ENCODE measurements around the gene MAP3K15.

The MAP3K15 gene

DNA sequence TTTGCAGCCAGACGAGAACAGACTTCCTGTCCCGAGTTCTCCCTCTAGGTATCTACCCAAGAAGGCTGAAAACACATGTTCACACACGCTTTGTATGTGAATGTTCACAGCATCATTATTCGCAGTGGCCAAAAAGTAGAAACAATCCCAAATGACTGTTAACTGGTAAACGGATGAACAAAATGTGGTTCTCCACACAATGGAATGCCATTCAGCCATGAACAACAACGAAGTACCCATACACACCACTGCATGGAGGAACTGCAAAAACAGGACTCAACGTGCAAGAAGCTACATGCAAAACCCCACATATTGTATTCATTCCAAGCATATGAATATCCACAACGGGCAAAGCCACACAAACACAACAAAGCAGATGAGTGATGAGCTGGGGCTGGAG, 126.6 kb downstream of the MAP3K15 start:
- DNase-seq = no peak

DNA sequence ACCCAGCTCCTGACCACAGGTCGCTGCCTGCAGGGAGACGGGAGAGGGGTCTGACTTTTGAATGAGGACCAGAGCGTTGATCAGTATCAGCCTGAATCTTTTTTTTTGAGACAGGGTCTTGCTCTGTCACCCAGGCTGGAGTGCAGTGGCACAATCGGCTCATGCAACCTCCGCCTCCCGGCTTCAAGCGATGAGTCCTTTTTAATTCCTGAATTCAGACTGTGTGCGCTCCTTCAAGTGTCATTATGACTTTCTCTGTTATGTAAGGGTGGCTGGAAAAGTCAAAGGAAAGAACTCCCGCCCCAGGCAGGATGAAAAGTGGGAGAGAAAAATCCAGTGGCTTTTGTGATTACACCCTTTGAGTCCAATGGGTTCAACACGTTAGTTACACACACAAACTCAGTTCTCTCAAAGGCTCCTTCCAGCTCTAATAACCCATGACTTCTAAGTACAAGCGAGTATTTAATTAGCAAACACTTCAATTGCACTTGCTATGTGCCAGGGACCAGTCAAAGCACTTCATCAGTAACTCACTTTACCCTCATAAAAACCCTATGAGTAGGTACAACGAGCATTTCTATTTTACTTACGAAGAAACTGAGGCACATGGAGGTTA, 127.1 kb downstream of the MAP3K15 start:
- no peak for DNase-seq

DNA sequence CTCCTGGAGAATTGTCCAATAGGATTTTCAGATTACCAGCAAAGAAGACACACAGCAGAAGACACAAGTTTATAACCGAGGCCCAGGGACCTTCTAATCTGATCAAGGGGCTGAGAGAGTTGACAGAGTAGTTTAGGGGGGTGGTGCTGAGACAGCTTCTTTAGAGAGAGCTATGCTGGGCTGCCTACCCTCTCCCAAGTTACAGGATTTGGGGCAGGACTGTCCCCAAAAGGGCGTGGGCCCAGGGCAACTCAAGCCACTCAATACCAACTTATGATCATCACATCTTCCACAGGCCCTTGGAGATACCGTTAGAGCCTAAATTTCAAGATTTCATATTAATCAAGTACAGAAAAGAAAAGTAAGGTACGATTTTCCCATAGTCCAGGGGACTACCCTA, 128.6 kb downstream of the MAP3K15 start:
- no peak for DNase-seq

DNA sequence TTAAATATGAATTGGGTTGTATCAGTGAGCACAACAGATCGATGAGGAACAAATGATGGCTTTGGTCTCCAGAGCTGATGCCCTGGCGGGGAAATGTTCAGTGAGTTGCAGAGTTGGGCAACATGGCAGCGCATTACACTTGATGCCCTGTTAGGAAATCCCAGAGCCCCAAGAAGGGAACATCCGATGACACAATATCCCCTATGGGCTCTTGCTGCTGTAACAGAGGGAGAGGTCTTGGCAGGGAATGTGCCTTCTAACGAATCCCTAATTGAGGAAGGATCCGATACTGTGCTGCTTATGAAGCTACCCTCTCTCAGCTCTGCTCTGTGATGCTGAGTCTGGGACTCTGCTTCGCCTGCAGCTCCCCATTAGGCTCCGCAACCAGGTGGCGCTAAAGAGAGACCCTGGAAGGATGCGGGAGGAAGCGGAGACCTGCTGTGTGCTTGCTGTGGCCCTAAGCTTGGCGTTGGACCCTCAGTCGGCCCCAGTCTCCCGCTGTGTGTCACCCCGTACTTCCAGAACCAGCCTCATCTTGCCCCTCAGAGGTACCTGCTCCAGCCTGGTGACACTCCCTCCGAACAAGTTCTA, 132.7 kb downstream of the MAP3K15 start:
- DNase-seq = peak; percentile 25

DNA sequence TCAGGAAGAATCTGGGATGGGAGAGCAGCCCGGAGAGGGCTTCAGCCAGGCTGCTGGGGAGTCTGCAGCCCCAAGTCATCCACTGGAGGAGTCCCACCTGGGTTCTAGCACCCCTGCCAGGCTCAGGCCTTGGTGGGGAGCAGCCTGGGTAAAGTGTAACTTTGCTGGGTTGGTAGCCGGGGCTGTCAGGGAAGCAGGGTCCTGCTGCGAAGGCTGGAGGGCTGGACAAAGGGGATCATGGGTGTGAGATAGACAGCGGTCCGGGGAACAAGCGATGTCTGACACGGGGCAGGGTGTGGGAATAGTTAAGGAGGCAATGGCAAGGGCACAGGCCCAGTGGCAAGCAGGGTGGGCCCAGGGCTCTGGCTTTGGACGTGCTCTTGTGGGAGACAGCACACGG, 134.0 kb downstream of the MAP3K15 start:
- no peak for DNase-seq

DNA sequence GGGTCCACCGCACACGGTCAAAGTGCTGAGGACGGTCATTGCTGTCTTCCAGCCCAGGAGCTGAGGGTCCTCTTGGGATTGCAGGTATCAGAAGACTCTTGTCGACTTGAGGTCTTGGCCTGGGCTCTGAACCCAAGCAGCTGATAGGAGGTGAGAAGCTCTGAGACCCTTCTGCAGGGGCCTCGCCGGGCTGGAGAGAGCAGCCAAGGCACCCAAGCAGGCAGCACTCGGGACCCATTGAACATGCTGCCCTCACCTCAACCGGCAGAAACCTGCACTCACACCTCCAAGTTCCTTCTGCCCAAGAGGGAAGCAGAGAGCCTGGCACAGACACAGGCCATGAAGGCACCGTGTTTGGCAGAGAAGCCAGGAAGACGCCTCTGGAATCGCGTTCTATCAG, 137.5 kb downstream of the MAP3K15 start:
- DNase-seq = no peak

DNA sequence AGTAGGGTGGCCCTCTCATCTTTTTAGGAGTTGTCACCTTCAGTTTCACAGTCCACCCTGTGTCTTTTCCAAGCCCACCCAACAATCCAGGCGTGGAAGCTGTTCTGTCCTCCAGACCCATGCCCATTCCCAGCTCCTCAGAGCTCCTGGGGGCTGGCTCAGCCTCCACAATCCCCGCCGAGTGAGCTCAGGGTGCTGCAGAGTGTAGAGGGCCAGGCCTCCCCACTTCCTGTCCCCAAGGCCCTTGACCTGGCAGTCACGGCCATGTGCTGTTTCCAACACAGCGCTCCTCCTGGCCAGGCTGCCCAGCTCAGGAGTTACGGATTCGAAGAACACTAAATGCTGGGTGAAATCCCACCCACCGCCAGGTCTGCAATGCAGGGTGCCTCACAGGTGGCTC, 139.8 kb downstream of the MAP3K15 start:
- no peak for DNase-seq

DNA sequence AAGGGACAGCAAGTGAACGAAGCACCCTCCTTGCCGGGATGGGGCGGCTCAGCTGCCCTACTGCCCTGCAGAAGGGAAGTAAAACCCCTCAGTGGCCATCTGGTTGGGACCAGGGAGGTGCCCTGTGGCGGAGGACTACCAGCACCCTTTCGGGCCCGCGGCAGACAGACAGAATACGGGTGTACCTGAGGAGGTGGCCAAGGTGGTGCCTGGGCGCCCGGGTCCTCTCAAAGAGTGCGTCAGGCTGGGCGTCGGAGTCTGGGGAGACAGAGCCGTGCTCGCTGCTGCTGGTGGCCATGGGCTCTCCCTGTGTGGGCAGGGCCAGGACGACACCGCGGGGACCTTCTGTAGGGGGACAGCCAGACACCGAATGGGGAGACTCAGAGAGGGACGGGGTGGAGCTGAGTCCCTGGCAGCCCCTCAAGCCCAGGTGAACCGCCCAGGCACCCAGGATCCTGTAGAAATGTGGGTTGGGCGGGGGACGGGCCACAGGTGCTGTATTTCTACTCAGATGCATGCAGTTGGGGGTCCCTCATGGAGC, 141.9 kb downstream of the MAP3K15 start:
- DNase-seq = no peak

DNA sequence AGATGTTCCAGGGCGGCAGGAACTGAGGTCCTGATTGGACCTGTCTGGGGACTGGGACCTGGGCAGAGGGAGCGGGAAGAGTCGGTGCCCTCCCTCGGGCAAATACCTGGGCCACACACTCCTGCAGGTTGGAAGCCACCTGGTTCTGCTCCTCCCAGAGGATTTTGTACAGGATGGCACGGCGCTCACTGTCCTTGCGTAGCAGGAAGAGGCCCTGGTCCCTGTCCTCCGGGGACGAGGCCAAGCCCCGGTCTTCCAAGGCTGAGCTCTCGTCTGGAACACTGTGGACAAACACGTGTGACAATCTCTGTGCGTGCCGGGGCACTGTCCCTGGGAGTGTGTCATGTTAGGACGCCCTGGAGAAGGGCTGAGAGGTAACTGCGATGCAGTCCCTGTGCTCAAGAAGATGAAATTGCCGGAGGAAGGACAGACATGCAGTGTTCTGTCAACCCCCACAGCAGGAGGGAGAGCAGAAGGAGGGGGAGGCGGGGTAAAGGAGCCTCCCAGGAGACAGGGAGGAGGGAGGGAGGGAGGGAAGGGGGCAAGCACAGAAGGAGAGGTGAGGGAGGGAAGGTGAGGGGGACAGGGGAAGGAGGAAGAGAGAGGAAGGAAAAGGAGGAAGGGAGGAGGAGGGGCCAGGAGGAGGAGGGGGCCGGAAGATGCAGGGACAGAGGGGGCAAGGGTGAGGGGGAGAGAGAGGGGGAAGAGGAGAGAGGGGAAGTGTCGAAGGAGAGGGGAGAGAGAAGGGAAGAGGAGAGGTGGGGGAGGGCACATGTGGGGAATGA, 142.6 kb downstream of the MAP3K15 start:
- DNase-seq = no peak

DNA sequence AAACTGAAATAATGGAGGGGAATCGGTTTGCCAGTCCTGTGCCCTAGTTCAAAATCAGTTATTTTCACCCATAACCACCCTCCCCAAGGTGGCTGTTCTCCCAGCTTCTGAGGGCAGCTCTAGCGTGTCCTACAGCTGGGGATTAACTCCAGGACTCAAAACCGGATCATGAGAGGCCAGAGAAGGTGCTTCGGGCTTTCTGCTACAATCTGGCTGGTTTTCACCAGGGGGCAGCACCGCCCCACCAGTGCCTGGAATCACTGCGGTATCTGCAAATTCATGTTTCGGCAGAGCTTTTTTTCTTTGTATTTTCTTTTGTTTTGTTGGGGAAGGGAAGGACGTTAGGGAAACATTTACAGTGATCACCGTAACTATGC, 143.2 kb downstream of the MAP3K15 start:
- DNase-seq = peak; percentile 56

DNA sequence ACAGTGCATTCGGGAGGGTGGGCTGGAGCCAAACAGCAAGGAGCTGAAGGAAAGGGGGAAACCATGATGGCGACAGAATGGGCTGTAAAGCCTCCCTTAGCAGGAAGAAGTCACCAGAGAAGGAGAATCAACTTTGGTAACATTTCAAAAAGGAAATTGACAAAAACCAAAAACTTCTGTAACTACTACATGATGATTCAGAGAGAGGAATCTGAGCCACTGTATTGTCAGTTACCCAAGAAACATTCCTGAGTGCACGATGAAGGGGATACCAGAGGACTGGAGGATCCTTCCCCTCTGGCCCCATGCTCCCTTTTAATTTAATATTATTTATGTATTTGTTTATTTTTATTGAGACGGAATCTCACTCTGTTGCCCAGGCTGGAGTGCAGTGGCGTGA, 145.2 kb downstream of the MAP3K15 start:
- no peak for DNase-seq

DNA sequence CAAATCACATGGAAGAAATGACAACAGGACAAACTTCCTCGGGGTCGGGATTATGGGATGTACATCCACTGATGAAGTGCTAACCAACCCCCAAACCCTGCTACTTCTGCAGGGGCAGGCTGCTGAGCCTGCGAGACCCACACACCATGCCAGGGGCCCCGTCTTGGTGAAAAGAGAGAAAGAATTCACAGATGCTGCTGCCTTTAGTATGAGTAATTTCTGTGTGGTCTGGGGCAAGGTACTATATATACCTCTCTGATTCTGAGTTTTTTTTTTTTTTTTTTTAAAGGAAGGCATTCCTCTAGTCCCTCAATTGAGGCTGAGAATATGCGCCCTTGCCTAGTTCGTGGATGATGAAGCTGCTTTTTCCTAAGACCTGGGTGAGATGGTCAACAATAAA, 146.7 kb downstream of the MAP3K15 start:
- no peak for DNase-seq

DNA sequence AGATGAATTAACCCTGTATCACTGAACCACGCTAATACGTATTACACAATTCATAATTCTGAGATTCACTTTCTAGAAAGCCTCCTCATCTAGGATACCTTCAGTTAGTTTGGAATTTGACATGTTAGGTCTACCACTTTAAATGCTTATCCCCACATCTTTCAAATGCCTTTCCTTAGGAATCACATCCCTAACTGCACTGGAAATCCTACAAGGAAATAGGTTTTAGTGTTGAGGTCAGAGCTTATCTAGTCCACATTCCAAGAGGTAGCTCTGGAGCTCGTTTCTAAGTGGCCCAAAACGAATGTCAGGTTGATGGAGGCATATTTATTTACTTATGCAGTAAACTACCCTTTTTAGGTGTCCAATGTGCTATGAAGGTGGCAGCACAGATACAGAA, 153.6 kb downstream of the MAP3K15 start:
- no peak for DNase-seq

DNA sequence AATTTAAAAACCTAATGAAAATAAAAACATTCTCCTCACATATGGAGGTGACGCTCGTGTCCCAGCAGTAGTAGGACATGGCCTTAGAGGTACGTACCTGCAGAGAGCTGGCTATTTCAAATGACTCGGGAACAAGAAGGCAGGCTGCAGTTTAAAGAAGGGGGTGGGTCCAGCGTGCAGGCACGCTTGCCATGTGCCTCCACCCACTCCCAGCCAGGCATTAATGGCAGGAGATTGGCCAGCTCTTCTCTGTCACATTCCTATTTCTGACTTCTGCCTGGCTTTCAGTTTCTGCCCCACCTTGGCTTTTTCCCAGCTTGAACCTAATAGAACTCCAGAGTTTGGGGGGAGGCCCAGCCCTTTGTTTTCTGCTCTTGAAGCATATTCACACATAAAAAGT, 154.4 kb downstream of the MAP3K15 start:
- DNase-seq = no peak

DNA sequence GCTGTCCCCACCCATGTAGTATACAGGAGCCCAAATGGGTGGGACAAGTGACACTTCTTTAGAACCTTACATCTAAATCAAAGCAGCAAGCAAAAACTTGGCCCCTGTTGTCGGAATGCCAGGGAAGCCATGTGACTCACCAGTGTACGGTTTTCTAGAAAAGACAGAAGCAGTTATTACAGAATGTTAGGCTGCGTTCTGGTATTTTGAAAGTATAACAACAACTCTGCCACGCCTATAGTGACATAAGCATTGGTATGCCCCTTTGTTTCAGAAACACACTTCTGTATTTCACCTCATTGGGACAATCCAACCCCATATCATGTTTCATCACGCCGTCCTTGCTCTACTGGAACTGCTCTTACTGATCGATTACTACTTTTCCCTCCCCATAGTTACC, 156.8 kb downstream of the MAP3K15 start:
- no peak for DNase-seq

DNA sequence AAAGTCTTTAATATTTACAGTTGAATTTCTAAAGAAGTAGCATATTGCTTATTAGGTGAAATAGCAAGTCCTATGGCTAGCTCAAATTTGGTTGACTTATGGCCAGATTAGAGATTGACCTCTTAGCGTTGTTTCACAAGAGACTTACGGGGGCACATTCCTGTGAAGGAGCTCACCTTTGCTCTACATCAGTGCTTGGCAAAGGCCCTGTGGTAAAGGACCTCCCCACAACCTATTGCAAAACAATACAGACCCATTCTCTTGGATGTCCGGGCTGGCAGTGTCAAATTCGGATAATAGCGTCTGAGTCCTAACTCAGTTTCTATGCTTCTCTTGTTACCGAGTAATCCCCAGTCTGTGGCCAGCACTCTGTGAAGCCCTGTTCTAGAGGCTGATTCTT, 160.7 kb downstream of the MAP3K15 start:
- no peak for DNase-seq

DNA sequence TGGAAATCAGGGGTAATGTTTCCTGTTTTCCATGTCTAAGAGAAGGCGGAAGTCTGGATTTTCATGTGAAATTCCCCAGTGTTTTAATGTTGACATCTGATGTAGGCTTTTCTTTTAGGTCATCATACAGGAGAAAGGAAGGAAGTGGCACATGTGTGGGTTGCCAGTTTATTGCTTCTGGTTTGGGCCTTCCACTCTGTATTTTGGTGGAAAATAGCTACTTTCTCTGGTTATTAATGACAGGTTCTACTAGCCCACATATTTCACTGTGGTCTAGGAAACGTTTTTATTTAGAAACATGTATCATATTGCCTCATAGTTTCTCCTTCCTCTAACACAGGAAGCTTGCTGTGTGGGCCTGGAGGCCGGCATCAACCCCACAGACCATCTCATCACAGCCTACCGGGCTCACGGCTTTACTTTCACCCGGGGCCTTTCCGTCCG, 164.3 kb downstream of the MAP3K15 start:
- peak; percentile 2 for DNase-seq

DNA sequence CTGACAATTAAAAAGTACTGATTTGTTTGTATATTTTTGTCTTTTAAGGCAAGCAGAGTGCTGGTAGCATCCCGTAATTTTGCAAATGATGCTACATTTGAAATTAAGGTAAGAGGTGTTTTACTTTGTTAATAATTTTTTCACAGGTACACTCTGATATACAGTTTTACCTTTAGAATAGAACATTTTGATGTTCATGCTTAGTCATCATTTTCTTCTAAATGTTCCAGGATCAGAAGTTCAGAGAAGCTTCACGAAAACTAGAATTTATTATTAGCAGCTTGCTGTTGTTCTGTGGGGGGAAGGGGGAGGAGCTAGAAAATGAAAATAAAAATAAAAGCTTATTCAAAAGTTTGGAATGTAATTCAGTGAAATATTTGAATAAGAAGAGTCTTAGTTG, 166.0 kb downstream of the MAP3K15 start:
- no peak for DNase-seq

DNA sequence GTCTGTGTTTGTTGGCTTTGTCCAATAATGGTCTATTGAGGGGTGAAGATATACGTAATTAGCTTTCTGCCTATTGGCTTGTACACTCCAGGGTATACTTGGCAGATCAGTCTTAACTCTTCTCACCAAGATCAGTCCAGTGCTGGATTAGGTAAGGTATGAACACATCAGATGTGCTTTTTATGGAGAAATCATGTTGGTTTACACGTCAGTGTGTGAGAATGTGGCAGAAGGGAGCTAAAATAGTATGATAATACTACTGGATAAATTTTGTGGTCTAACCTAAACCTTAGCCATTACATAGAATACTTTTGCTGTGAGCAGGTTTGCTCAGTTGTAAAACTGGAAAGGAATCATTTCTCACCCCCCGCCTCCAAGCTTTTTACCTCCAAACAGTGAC, 167.4 kb downstream of the MAP3K15 start:
- no peak for DNase-seq

DNA sequence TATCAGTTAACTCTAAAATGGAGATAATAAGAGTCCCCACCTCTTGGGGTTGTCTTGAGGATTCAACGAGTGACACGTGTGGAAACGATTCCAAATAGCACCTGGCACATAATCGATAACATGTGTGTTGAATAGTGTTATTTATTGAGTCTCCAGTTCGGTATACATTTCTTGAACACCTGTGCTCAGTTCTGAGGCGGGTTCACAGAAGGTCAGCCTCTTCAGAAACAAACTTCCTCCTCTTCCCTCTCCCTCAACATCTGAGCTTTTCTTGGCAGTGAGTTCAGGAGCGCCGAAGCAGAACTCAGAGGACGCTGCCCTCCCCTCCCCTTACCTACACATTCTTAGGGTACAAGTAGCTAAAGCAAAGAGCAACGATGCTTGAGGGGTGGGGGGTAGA, 170.6 kb downstream of the MAP3K15 start:
- no peak for DNase-seq

DNA sequence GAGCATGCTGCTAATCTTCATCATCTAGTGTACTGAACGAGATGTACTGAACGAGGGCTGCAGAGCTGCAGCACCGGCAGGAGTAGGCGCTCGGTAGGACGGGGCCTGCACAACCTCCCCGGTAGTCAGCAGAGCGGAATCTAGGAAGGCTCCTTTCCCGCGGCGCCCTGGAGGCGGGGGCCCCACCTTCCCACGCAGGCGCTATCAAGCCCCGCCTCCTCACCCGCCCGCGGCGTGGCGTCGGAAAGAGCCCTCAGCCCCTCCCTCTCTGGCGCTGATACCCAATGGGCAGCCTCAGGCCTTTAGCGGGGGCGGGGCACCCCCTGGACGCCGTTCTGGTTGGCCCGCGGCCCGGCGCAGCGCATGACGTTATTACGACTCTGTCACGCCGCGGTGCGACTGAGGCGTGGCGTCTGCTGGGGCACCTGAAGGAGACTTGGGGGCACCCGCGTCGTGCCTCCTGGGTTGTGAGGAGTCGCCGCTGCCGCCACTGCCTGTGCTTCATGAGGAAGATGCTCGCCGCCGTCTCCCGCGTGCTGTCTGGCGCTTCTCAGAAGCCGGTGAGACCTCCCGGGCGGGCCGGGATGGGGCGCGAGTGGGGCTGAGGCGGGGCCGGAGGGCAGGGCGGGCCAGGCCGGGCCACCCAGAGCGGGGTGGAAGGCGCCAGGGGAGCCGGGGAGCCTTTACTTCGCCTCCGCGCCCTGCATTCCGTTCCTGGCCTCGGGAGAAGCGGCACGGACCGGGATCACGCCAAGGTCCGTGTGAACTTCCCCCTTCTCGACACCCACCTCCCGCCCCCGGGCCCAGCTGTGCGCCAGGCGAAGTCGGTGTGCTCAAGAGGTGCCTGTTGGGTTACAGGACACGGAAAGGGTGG, 171.5 kb downstream of the MAP3K15 start, which contains the start of gene PDHA1:
Gene PDHA1 (plus strand): TSS at position 393 of the 874 bp plus-strand sequence. CDS start 111 bp downstream, at position 504.
- DNase-seq = peak; percentile 90

DNA sequence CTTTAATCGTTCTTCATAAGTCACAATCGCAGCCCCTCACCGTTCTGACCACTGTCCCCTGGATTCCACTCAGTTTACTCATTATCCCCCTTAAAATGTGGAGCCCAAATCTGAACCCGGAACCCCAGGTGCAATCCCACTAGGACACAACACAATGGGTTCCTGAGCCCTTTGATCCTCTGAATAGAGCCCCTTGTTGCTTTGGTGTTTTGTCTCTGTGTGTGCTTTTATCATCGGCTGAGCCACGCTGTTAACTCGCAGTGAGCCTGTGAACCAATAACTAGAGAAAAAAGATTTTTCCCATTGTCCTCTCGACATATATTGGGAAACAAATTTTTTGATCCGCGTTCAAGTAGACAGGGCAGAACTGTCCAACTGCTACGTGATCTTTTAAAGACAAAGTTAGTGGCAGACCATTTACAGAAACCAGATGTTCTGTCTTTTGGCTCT, 172.2 kb downstream of the MAP3K15 start:
- no peak for DNase-seq

Data from CD4-positive, alpha-beta T cell treated with Interleukin-4 for 4 hours (primary cell).